Measurements from ENCODE around the gene CFAP100.

- TF ChIP-seq CTCF (IDR thresholded peaks at IDR 0.05): no peak
- no peak for TF ChIP-seq POLR2A (IDR thresholded peaks at IDR 0.05)
Measured at GRCh38 chr3:126438186-126438585, 43.5 kb downstream of the CFAP100 start.

All from esophagus squamous epithelium (tissue), 4 donors.